HG03460 (cell line): ENCODE measurements around the gene CBLN3.
"Not testable (repeated sequence)": the region's sequence is repeated elsewhere in the genome, so short reads cannot be mapped to it uniquely, and the experiment has no call there.

Experiments used
- ATAC-seq: cut with Tn5 transposase; IDR thresholded peaks from one replicate; pipeline ENCODE4 v1.9.1; 2021; ENCODE audit not compliant: unreplicated experiment

CBLN3 gene

GRCh38 chr14:24406416-24406815, 23.1 kb downstream of the CBLN3 start:
- no peak for ATAC-seq

DNA sequence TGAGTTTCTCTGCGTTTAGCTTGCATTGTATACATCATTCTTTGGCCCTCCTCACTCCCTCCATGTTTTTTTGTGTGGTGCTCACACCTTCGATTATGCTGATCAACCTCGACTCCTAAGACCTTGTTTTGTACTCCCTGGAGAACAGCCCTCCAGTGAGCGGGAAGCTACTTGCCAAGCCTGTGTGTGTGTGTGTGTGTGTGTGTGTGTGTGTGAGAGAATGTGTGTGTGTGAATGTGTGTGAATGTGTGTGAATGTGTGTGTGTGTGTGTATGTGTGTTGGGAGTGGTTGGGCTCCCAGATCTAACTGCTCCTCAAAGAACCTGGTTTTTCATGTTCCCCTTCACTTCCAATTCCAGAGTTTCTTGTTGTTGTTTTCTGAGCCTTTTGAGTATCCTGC, 24.7 kb downstream of the CBLN3 start:
- ATAC-seq = no peak

DNA sequence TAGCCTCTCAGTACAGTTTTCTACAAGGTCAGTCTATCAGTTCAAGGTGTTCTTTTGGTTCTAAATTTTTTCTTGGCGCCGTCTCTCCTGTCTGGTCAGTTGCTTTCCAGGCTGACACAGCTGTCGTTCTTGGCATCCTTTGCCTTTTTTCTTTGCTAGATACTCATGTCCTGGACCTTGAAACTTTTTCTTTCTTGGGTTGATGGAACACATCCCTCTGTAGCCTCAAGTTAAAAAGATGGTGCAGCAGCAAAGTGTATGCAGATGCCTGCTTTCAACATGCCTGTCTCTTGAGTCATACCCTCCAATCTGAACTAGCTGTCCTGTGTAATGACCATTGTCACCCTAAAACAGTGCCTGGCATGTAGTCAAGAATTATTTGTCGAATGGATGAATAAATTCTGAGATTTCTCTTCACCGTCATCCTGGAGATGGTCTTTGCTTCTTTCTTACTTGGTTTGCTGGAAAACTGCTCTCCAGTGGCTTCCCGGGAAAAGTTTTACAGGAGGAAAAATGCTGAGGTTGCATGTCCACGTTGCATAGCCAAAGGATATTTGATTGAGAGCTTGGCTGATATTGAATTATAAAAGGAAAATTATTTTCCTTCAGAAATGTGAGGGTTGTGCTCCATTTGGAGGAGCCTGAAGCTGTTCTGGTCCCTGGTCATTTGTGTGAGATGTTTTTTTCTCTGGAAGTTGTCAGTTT, 26.0 kb downstream of the CBLN3 start:
- no peak for ATAC-seq

GRCh38 chr14:24401810-24402702, 27.4 kb downstream of the CBLN3 start:
- ATAC-seq = no peak

DNA sequence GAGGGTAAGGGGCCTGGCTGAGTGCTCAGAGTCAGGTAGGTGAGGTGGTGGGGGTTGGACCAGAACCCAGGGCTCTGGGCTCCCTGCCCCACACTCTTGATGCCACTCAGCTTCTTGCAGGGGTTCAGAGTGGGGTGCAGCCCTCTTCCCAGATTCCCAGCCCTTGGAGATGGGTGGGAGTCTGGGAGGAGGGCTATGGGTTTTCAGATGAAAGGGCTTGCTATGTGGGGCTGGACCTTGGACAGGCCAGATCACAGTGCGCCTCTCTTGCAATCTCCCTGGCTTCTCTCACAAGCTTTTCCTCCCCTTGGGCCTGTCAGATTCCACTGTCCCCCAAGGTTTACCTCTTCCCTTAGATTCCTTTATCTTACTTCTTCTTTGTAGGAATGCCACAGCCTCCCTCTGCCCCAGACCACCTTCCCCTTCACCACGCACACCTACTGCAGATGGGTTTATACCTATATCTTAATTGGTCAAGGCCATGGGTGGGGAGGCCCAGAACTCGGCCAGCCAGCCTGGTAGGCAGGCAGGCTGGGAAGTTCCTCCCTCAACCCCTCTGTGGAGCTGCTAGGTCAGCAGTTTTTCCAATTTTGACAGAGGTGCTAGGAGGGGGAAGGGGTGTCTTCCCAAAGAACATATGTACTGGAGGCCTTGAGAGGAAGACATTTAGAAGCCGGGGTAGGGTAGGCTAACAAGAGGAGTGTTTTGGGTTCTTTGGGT, 29.3 kb downstream of the CBLN3 start:
- no peak for ATAC-seq

GRCh38 chr14:24399447-24399822, 30.0 kb downstream of the CBLN3 start:
- no peak for ATAC-seq

DNA sequence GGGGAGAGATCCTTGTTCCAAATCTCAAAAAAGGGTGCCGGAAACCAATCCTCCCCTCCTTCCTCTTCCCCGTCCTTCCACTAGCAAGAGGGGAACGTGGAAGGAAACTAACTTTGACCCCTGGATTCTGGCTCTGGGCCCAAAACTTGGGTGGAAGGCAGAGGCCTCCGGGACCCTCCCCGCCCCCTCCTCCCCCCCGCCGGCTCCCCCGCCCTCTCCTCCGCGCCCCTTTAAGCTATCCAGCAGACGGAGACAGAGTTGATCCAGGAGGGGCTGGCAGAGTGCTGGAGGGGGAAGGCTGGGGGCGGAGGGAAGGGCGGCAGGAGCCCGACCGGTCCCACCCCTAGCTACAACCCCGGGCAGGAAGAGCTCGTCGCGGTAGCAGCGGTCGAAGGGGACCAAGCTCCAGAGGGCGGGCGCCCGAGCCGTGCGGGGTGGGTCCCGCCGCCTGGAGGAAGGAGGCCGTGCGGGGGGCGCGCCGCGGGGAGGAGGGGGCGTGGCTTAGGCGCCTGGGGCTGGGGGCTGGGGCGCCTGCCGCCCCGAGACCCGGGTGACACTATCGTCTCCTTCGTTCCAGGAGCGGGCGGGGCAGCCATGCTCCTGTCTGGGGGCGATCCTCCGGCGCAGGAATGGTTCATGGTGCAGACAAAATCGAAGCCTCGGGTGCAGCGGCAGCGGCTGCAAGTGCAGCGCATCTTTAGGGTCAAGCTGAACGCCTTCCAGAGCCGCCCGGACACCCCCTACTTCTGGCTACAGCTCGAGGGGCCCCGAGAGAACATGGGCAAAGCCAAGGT, 30.6 kb downstream of the CBLN3 start, which contains the start of gene NYNRIN:
TSS of gene NYNRIN (plus strand) at position 351 of the 794 bp plus-strand sequence. CDS start at position 595, 244 bp downstream.
- ATAC-seq = no peak

DNA sequence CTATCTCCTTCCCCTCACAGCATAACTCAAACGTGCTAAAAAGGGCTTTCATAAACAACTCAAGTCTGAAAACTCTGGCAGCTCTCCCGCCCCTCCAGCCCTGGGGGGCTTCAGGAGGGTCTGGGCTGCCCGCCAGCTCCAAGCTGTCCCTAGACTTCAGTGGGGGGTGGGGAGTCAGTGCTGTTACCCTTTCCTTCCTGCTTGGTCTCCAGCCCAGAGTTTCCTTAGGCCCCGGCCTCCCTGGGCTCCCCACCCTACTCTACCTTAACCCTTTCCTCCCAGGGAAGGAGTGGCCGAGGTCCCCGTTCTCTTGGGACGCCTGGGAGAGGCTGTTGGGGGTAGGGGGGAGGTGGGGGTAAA, 31.2 kb downstream of the CBLN3 start:
- no peak for ATAC-seq

- ATAC-seq = no peak
Observed at GRCh38 chr14:24397639-24398292, 31.7 kb downstream of the CBLN3 start.

DNA sequence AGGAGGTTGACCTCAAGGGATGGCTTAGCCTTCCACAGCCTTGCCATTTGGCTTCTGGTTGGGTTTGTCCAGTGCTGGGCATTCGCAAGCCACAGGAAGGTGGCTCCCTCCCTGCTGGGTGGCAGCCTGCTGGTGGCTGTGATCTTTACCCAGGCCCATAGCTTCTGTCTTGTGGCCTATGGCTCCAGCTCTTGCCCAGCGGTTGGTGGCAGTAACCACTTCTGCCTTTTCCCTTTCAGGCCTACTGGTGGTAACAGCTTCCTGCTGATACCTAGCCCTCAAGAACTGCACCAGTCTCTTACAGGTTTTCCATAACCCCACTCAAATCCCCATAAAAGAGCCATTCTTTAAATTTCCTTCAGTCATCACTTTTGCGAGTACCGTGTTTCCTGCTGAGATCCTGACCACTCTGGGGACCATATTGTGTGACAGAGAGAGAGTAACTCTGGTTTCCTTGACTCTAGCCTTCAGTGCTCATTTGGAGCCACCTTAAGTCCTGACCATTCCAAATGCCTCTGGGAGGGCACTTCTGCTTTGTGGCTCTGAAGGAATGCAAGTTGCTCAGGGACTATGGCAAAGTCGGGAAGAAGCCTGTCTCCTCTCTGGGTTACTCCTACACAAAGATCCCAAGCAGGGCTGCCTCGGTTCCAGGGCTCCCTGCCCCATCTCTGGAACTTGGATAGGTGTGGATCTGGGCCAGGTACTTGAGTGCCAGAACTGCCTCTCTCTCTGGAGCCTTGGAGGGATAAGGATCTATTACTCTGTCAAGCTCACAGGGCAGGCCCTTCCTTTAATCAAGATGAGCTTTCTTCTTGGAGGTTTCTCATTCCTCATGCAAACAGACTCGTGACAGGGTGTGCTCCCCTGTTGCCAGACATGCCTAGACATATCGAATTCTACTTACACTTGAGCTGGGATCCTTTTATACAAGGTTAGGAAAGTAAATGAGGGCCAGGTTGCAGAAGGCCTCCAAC, 33.6 kb downstream of the CBLN3 start:
- ATAC-seq = no peak

DNA sequence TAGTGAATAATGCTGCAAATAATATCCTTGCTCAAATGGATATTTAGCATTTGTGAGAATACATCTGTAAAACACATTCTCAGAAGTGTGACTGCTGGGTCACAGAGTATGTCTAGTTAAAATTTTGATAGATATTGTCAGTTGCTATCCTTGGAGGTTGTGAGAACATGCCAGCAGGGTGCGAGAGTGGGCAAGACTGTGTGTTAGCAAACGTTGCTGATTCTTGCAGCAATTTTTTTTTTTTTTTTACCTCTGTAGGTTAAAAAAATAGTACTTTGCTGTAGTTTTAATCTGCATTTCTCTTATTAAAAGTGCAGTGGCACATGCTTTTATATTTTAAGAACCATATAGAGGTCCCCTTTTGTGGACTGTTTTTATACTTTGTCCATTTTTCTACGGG, 35.2 kb downstream of the CBLN3 start:
- ATAC-seq = no peak

GRCh38 chr14:24392325-24393091, 37.0 kb downstream of the CBLN3 start:
- no peak for ATAC-seq

DNA sequence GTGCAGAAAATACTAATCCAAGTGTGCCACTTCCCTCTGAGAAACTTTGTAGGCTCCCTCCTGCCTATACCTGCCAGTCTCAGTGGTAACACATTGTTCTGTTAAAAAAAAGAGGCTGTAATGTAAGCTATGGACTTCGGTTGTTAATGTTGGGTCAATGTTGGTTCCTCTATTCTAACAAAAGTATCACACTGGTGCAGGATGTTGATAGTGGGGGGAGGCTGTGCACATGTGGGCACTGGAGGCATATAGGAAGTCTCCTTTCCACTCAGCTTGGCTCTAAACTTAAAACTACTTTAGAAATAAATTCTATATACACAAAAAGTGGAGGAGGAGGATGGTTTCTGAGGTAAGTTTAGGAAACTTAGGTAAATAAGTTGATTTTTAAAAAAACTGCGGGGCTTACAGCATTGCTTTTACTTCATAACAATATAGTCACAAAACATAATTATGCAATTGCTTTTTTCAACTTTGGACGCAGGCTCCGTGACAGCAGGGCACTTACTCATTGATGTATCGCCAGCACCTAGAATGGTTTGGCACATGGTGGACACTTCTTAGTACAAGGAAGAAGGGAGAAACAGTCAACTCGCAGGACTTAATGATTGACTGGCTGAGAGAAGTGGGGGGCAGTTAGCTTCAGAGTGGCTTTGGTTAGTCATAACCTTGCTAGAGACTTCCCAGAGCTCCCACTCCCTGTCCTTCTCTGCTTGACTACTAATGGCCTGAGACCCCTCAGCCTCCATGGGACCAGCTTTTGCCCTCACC, 38.6 kb downstream of the CBLN3 start:
- no peak for ATAC-seq

- no peak for ATAC-seq
Observed at GRCh38 chr14:24389226-24389848, 40.1 kb downstream of the CBLN3 start.

DNA sequence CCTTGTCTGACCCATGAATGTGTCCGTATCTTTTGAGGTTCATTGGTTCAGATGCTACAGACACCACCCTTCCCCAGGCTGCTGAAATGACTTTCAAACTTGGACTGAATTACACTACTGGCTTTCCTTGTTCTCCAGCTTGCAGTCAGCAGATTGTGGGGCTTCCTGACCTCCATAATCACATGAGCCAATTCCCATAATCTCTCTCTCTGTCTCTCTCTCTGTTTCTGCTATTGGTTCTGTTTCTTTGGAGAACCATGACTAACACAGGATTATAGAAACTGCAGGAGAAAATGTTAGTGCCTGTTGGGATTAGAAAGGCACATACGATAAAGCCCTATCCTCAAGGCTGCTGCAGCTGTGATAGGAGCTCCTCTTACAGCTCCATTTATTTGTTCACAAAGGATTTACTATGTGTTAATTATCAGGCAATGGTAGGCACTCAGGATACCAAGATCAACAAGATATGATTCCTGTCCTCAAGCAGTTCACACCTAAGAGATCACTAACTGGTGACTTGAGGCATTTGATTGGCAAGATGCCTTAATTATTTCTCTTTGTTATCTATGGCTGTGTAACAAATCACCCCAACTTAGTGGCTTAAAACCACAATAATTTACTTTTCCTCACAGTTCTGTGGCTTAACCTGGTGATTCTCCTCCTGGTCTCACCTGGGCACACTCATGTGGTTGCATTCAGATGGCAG, 40.8 kb downstream of the CBLN3 start:
- no peak for ATAC-seq

DNA sequence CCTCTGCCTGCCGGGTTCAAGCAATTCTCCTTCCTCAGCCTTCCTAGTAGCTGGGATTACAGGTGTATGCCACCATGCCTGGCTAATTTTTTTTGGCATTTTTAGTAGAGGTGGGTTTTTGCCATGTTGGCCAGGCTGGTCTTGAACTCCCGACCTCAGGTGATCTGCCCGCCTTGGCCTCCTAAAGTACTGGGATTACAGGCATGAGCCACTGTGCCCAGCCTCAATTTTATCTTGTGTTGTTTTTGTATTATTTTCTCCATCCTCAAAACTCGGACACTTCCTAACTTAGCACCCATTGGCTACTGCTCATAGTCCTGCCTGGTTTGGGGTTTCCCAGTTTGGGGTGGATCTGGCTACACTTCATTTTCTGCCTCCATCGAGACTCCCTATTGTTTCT, 41.9 kb downstream of the CBLN3 start:
- ATAC-seq = not testable (repeated sequence)

DNA sequence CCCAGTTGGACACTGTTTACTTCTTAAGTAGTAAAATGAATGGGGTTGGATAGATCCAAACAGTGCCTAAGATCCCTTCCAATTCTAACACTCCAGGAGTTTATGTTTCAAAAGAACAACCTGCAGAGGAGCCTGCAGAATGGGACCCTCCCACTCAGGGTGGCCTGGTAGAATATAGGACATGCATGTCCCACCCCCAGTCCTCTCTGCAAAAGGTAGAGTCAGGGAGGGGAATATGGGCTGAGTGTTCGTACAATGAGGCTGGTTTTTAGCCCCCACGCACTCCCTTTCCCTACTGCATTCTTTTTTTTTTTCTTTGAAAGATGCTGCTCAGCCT, 42.5 kb downstream of the CBLN3 start:
- ATAC-seq = no peak
